ENCODE data around the gene ACSL3.
A peak's percentile ranks its signal among the peaks of the same experiment; 100 is the strongest.

ACSL3 gene

GRCh38 chr2:222883420-222883819, 22.6 kb downstream of the ACSL3 start:
- no peak for DNase-seq

DNA sequence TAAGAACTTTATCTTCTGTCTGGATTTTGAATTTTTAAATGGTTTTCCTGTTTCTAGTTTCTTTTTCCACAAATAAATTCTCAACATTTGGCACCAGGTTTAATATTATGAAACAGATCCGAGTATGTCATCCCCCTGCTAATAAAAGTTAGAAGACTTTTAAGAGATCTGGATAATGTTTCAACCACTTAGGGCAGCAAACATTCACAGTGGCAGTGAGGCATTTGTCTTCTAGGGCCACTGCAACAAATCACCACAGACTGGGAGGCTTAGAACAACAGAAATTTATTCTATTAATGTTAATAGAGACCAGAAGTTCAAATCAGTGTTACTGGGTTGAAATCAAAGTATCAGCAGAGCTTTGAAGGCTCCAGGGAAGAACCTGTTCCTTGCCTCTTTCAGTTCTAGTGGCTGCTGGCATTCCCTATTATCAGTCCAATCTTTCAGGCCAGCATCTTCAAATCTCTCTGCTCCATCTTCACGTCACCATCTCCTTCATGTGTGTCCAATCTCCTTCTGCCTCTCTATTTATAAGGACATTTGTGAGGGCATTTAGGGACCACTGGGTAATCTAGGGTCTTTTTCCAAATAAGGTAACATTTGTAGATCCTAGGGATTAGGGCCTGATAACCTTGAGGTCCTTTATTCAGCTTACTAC, 23.4 kb downstream of the ACSL3 start:
- no peak for DNase-seq

DNA sequence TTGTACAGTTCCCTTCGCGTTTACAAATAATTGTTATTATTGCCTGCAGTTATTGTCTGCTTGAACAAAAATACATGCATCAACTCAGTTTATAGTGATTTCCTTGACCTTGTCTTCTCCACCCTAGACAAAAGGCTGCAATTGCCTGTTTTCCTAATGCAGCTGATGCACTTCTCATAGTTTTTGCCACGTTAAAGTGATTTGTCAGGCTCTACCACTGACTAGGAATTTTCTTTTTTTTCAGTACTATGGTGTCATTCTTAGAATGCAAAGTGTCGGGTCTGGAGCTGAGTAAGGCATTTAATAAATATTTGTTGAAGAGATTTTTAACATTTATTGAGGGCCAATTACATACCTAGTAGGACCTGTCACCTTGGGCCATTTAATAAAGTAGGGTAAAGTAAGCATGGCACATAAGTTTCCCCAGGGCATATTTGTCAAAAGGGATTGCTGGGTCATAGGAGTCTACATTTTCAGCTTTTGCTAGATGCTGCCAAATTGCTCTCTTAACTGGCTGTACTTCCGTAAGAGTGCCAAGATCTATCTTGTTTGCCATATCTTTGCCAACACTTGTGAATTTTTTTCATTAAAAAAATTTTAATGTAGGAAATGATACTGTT, 24.1 kb downstream of the ACSL3 start:
- no peak for DNase-seq

DNA sequence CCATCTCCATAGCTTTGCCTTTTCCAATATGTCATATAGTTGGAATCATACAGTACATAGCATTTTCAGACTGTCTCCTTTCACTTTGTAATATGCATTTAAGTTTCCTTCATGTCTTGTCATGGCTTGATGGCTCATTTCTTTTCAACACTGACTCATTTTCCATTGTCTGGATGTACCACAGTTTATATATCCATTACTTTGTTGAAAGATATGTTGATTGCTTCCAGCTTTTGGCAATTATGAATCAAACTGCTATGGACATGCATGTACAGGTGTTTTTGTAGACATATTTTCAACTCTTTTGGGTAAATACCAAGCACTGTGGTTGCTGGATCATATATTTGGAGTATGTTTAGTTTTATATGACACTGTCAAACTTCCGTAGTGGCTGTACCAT, 26.3 kb downstream of the ACSL3 start:
- DNase-seq: no peak

- no peak for DNase-seq
These were observed 27.9 kb downstream of the ACSL3 start for GRCh38 chr2:222888716-222889115.

GRCh38 chr2:222891890-222892289, 31.1 kb downstream of the ACSL3 start:
- DNase-seq: no peak

DNA sequence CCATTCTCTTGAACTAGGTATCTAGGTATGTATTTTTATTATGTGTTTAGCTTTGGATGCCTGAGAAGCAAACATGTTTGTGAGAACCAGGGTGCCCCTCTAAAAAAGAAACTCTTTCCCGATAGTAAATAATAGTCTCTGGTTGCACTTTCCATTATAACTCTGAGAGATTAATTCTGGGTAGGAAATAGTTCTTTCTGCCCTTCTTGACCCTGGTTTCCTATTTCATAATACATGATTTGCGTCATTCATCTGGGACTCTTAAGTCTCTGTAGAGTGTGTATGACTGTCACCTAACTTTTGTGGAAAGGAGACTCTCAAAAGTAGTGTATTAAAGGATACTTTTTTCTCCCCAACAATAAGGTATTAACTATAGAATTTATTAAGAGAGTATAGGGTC, 31.5 kb downstream of the ACSL3 start:
- no peak for DNase-seq

GRCh38 chr2:222892761-222893160, 31.9 kb downstream of the ACSL3 start:
- no peak for DNase-seq

DNA sequence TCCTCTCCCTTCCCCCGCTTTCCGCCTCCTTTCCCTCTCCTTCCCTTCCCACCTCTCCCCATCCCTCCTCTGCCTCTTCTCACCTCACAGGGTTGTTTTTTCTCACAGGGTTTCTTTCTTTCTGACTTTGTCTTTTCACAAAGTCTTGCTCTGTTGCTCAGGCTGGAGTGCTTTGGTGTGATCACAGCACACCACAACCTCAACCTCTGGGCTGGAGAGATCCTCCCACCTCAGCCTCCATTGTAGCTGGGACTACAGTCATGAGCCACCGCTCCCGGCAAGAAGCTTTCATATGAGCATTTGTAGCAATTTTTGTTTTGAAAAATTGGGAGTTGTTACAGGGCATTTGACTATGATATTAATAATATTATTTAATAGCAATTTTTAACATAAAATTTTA, 32.9 kb downstream of the ACSL3 start:
- DNase-seq: no peak

DNA sequence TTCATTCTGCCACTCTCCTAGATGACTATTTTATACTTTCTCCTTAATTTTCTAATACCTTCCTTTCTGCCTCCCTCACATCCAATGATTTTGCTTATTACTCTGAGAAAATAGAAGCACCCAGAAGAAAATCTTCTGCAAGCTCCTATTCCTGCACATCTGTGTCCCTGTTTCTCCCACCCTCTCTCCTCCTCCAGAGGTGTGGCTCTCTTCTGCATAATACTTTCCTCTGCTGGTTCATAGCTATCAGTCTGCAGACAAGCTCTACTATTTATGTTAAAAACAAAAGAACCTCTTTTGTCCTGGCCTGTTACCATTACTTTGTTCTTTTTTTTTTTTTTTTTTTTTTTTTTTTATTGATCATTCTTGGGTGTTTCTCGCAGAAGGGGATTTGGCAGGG, 34.3 kb downstream of the ACSL3 start:
- DNase-seq: no peak

GRCh38 chr2:222897898-222898297, 37.1 kb downstream of the ACSL3 start:
- no peak for DNase-seq

GRCh38 chr2:222899413-222900181, 38.8 kb downstream of the ACSL3 start:
- no peak for DNase-seq

DNA sequence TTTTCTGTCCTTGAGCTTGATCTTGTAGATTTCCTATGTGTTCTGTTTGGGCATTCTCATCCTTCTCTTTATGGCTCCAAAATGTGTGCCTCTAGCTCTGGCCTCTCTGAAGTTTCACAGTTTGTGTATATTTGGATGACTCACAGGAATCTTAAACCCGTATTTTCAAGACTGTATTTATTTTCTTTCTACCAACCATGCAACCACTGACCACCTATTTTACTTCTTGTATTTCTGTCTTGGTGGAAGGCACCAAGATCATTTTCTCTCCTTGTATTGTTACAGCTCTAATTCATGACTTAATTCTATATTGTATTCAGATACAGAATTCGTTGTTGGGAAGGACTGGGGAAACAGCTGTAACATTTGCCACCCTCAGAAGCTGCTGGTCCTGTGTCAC, 39.5 kb downstream of the ACSL3 start:
- no peak for DNase-seq

- DNase-seq: no peak
These were observed 41.8 kb downstream of the ACSL3 start for GRCh38 chr2:222902660-222903059.

- peak; percentile 20 for DNase-seq
These were observed 42.7 kb downstream of the ACSL3 start for GRCh38 chr2:222903234-222904220.

- no peak for DNase-seq
These were observed 43.9 kb downstream of the ACSL3 start for GRCh38 chr2:222904557-222905258.

- no peak for DNase-seq
These were observed 46.2 kb downstream of the ACSL3 start for GRCh38 chr2:222907048-222907447.

DNA sequence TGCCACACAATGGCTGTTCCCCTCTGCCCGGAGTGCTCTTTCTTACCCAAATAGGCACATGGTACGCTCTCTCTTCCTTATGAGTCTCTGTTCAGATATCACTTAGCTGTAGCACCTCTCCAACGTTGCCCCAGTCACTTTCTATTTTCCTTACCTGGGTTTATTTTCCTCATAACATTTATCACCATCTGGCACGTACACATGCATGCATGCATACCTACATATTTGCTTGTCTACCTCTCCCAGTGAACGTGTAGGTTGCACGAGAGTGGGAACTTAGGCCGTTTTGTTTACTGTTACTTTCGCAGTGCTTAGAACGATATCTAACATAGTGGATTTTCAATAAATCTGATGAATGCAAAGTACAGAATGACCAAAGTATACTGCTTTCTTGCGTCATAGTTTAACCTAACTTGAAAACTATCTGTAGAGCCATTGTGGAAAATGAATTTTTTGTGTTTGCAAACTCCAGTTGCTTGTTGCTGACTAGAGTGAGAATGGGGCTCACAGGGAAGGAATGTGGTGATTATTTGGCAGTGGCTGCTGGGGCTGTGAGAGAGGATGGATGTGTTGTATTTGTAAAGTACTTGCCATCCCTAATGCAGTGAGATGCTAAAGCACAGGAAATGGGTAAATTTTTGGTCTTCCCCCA, 47.1 kb downstream of the ACSL3 start:
- DNase-seq: no peak

- DNase-seq: no peak
These were observed 48.5 kb downstream of the ACSL3 start for GRCh38 chr2:222909286-222909685.

DNA sequence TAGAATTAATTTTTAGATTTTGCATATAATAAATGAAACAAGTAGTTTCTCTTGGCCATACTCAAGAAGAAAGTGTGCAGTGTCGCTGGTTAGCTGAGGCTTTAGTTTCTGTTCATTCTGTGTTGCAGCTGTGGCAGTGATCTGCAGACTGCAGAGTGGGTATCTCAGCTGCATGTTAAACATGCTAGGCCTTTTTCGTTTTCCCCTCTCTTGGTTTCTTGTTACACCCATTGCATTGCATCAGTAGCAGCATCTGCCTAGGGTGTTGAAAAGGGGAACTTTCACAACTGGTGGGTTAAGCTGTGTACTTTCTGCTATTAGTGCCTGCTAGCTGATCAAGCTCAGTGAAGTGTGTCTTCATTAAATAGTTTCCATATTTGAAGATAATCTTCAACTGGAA, 51.3 kb downstream of the ACSL3 start:
- DNase-seq: no peak

GRCh38 chr2:222912776-222913175, 51.9 kb downstream of the ACSL3 start:
- no peak for DNase-seq
